HG03378 (cell line): ENCODE results near the gene CCDC107.
"Not testable (repeated sequence)": the region's sequence is repeated elsewhere in the genome, so short reads cannot be mapped to it uniquely, and the experiment has no call there.

Source experiments
- ATAC-seq: cut with Tn5 transposase; IDR thresholded peaks from one replicate; pipeline ENCODE4 v1.9.1; 2021; ENCODE audit warnings: mild to moderate bottlenecking, moderate library complexity; ENCODE audit not compliant: unreplicated experiment

CCDC107 gene, protein sequence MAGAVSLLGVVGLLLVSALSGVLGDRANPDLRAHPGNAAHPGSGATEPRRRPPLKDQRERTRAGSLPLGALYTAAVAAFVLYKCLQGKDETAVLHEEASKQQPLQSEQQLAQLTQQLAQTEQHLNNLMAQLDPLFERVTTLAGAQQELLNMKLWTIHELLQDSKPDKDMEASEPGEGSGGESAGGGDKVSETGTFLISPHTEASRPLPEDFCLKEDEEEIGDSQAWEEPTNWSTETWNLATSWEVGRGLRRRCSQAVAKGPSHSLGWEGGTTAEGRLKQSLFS

DNA sequence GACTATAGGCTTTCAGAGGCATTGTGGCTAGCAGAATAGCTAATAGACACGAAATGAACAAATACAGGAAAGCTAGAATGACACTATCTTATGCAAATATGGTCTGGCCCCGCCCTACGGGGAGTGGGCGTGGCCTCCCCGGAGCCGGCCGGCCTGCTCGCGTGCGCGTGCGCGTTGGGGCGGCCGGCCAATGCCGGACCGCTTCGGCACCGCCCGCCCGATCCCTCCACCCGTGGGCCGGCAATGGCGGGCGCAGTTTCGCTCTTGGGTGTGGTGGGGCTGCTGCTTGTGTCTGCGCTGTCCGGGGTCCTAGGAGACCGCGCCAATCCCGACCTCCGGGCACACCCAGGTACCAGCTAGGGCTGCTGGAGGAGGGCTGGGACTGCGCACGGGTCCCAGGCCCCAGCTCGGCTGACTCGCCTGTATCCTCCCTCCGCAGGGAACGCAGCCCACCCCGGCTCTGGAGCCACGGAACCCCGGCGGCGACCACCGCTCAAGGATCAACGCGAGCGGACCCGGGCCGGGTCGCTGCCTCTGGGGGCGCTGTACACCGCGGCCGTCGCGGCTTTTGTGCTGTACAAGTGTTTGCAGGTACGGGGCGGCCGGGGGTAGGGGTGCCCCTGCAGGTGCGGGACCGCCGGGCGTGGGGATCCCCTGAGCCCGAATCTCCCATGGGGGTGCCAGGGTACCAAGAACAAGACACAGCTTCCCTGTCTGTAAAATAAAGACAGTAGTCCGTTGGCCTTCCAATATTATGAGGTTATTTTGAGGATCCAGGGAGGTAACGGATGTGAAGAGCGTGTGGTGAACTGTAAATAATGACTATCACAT is at the start of gene CCDC107:
Gene CCDC107 (plus strand): TSS at position 156 of the 831 bp plus-strand sequence. CDS start 88 bp downstream, at position 244.
- peak; percentile 44 for ATAC-seq

DNA sequence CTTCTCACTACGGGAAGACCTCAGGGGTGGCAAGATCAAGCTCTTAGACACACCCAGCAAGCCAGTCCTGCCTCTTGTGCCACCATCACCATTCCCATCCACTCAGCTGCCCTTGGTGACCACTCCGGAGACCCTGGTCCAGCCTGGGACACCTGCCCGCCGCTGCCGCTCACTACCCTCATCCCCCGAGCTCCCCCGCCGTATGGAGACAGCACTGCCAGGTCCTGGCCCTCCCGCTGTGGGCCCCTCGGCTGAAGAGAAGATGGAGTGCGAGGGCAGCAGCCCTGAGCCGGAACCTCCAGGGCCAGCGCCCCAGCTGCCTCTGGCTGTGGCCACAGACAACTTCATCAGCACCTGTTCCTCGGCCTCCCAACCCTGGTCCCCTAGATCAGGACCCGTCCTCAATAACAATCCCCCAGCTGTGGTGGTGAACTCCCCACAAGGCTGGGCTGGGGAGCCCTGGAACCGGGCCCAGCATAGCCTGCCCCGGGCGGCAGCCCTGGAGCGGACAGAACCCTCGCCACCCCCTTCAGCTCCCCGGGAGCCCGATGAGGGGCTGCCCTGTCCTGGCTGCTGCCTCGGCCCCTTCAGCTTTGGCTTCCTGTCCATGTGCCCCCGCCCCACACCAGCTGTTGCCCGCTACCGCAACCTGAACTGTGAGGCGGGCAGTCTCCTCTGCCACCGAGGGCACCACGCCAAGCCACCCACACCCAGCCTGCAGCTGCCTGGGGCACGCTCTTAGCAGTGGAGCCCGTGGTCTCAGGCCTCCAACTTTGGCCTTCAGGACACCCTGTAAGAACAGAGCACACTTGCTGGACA is 48.9 kb upstream of the CCDC107 start:
- no peak for ATAC-seq

DNA sequence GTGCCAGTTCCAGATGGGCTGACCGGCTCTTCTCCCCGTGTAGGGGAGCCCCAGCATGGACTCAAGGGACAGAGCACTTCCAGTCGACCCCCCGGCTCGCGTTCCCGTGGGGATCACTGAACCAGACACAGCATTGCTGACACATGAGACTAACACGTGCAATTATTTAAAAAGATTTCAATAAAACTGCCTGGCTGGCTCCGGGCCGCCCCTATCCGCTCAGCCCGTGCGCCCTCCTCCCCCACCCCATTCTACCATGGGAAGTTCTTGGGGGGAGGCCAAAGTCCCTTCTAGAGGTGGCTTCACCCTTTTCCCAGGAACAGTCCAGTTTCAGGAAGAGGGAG is 48.3 kb upstream of the CCDC107 start:
- no peak for ATAC-seq

DNA sequence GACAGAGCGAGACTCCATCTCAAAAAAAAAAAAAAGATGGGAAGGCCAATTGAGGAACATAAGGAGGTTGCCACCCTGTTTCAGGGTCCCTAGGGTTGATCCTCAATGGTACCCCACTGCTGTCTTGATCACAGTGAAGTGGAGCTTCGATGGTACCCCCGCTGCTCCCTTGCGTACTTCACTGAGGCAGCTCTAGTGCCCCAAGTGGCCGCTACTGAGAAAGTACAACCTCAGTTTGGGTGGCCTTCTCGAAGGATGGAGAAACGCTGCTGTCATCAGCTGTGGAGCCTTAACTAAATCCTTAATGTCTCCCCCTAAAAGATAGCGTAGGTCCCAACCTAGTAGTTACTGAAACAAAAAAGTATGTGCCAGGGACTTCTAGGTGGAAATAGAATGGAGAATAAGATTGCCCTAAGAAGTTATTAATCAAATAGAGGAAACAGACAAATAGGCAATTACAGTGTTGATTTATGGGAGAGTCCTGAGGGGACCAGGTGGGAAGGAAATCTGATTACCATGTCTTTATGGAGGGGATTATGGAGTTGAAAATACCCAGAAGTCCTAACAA is 46.8 kb upstream of the CCDC107 start:
- no peak for ATAC-seq

DNA sequence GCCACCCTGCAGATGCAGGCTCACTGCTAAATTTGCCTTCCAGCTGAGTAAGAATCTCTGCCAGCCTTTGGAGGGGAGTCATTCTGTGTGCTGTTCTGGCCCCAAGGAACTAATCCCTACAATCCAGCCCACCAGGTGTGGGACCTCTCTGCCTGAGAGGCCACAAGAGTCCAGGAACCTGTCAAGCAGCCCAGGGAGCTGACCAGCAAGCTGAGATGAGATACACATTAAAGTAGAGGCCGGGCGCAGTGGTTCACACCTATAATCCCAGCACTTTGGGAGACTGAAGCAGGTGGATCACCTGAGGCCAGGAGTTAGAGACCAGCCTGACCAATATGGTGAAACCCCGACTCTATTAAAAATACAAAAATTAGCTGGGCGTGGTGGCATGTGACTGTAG is 46.0 kb upstream of the CCDC107 start:
- ATAC-seq, result not testable (repeated sequence)

DNA sequence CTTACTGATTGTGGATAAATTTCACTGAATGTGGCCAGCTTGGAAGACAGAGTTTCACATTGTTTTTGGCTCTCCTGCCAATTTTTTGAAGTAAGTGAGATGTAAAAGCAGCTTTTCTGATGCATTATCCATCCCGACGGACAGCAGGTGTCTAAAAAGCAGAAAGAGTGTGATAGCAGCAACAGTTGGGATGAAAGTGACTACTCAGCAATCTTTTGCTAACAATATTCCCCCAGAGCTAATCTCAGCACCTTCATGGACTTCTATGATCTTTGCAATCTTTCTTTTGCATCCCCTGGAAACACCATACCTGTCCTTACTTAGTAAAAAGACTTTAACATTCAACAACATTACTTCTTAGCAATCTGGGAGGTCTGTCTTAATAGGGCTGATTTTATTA is 45.2 kb upstream of the CCDC107 start:
- ATAC-seq, result no peak

DNA sequence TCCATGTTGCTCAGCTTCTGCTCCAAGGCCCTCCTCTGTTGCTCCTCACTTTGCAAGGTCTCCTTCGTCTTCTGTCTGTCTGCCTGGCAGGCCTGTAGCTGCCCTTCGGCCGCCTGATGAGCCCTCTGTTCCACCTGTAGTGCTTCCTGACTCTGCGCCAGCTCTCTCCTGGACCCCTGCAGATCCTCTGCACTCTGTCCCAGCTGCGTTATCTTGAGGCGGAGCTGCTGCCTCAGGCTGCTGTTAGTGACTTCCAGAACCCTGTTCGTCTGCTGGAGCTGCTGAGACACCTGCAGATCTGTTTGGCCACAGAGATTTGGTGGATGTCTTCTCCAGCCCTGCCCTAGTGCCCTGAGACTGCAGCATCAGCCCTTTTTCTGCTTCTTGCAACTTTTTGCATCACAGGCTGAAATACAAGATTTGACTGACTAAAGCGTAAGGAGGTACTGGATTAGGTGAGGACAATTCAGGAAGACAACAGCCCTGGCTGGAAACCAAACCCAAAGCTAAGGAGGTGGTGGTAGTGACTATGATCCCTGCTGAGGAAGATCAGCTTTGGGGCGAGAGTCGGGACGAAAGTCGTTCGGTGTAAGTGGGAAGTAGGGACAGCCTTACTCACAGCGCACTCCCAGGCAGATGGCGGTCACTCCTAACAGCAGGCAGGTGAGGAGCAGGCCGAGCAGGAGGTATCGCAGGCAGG is 42.0 kb upstream of the CCDC107 start:
- no peak for ATAC-seq

DNA sequence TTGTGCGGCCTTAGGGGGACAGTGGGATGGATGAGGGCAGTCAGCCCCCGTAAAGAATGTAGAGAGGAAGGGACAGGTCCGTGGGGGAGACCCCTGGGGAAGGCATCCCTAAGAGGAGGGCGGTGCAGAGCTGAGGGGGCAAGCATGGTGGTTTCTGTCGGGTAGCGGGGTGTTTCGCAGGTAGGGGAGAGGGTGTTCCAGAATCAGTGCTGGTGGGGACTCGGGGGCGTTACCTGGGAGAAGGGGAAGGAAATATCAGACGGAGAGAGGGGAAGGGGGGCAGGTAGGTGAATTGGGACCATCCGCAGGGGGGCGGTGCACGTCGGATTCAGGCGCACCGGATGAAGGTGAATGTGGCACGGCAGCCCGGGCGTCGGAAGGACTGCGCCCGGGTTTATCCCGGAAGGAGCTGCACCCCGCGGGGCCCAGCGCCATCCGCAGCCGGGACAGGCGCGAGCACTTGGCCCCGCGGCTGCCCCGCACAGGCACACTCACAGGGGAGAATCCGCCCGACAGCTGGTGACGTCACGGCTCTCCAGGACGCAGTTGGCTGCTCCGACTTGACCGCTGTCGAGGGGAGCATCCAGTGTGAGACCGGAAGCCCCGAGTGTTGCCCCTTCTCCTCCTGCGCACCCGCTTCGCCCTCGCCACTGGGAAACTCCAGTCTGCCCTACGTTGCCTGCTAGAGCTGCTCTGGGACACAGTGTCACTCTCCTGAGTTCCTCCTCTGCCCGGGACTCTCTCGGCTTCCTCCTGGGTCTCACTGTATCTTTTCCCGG is 41.2 kb upstream of the CCDC107 start:
- ATAC-seq, result no peak

DNA sequence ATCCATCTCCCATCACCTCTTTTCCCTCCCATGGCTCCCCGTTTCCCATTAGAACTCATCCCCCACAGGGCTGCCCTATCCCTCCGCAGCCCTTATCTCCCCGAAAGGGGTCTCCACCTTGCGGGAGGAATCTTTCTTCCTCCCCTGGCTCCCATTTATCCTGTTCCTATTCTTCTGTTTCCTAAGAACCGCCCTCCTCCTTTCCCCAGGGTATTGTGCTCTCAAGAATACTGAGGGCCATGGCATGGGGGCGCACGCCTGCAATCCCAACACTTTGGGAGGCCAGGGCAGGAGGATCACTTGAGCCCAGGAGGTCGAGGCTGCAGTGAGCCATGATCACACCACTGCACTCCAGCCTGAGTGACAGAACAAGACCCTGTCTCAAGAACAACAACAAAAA is 40.5 kb upstream of the CCDC107 start:
- ATAC-seq, result no peak

DNA sequence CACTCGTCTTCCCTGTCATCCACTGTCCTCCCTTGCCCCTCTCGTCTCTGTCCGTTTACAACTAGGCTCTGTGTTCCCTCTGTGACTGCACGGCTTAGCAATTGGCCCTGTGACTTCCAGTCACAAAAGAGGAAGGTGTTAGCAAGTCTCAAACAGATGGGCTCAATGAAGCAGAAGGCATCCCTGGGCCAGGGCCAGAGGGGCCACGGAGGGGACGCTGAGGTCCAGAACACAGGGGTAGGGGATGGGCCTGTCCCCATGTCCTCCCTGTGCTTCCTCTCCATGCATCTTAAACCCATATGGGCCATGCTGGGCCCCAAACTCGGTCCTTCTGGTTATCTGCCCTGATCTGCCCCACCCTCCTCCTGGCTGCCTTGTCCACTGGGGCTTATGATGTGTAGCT is 39.8 kb upstream of the CCDC107 start, which contains the start of gene CD72:
Gene CD72 (minus strand): TSS at position 89 of the 403 bp plus-strand sequence. CDS start 110 bp downstream, outside the sequence.
- no peak for ATAC-seq

DNA sequence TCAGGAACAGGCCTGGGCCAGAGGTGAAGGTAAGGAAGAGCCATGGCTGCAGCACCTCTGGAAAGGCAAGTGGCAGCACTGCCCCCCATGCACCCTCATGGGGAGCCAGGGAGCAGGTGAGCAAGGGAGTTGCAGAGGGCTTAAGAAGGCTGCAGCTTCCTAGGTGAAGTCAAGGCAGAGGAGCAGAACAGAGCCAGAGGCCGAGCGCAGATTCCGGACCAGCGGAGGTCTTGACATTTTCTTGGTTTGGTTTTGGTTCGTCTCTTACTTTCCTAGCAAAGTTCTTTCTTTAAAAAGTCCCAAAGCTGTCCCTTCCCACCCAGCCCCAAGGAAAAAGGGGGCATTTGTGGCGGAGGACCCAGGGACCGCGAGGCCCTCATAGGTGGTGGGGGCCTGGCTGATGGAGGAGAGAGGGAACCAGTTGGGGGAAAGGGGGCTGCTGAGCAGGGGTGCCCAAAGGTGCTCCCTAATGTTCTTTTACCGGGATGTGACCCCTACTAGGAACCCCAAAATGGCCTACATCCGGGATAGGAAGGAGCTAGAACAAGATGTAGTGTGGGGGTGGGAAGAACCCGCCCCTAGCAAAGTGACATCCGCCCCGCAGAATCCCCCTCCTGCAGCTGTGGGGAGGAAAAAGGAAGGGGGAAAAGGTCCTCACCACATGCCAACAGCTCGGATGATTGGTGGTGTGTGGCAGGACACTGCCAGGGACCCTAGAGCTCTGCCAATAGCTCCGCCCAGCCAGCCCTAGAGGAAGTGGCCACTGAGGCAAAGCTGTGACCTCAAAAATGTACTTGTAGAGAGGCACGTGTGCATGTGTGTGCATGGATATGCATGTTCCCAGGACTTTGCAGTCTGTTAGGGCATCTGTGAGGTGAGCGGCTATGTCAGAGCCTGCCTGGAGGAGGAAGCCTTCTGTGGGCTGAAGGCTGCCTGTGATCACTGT is 39.0 kb upstream of the CCDC107 start:
- ATAC-seq, result peak; percentile 60

DNA sequence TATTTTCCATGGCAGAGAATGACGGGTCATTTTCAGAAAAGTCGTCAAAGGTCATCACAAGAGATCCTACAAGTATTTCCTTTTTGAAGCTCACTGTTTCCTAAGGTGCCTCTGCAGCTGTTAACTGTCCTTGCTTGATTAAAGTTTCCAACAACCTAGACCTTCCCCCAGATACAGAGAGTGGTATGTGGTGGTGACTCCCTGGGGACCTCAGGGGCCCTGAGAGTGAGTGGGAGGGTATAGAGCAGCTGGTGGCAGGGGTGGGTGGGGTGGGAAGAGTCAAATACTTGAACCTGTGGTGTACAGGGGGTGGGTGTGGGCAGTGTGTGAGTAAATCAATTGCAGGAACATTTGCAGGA is 38.3 kb upstream of the CCDC107 start:
- peak; percentile 51 for ATAC-seq

DNA sequence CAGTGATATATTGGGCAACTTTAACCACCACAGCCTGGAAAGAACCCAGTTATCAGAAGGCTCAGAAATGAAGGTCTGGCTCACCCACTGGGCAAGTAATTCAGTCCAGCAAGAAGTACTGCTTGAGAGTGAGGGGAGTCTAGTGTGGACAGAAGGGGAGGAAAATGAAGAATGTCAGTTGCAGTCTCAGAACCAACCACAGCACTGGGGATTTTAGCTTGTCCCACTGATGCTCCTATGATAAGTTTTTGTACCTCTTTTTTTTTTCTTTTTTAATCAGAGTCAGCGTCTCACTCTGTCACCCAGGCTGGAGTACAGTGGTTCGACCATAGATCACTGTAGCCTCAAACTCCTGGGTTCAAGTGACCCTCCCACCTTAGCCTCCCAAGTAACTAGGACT is 30.5 kb upstream of the CCDC107 start:
- no peak for ATAC-seq

DNA sequence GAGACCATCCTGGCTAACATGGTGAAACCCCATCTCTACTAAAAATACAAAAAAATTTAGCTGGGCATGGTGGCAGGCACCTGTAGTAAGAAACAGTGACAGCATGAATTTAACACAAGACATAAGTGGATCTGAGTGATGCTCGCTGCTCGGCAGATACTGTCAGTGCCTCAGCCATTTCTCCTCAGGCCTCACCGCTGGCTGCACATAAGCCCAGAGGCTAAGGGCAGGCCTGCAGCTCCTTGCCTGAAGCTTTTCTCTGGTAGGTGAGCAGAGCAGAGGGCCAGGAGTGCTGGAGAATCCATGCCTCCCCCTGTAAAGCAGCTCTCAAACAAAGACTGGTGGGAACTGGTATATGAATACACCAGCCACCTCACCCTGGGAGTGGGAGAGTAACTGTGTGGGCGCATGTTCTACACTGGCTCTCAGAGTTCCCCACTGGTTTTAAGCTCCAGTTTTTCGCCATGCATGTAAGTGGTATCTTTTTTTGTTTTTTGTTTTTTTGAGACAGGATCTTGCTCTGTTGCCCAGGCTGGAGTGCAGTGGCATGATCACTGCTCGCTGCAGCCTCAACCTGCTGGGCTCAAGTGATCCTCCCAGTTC is 29.6 kb upstream of the CCDC107 start:
- no peak for ATAC-seq

DNA sequence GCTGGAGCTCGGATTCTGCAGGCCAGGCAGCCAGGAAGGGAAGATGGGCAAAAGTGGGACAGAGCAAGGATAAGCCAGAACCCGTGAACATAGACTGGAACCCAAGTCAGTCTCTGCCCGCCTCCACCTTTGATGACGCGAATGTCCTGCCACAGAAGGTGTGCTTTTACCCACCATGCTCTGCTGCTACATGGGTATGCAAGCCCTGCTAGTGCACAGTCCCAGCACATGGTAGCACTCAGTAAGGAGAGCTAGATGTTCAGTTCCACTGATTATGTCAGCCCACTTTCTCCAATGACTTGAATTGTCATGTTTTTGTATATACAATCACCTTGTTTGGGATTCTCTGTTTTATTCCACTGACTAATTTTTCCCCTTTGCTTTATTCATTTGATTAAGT is 28.5 kb upstream of the CCDC107 start:
- ATAC-seq, result no peak

DNA sequence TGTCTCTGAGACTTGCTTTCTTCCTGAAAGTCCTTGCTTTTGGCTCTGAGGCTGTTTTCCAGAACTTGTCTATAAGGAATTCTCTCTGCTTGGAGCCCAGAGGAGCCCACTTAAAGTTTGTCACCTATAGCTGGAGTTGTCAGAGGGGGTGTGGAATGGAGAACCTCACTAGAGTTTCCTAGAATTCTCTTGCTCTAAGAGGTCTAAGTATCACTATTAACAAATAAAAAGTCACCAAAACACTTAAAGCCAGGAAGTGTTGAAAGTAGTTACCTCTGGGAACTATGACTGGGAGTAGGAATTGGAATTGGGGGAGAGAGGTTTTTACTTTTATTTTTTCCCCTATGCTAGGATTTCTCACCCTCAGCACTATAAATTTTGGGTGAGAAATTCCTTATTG is 22.4 kb upstream of the CCDC107 start:
- ATAC-seq, result no peak

DNA sequence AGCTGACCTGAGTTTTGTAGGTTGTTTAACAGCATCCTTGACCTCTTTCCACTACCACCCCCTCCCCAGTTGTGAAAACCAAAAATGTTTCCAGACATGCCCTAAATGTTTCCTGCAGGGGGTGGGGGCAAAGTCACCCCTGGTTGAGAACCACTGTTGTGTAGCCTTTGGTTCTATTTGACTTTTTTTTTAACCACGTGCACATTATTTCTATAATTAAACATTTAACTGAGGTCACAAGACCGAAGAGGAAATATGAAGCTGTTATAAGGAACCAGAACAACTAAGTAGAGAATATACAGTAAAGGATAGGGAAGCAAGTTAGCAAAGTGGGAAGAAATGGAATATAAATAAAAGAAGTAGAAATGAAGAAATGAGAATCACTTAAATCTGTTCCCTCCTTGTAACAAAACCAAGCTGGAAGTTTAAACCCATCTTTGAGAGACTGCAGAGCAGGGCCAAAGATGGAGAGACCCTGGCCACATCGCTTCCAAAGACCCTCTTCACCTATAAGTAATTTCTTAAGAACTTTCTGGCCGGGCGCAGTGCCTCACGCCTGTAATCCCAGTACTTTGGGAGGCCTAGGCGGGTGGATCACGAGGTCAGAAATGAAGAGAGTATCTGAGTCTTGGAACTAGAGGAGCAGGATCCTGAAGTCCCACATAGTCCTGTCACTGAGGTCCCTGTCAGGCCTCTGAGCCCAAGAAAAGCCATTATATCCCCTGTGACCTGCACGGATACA is 21.8 kb upstream of the CCDC107 start:
- no peak for ATAC-seq

DNA sequence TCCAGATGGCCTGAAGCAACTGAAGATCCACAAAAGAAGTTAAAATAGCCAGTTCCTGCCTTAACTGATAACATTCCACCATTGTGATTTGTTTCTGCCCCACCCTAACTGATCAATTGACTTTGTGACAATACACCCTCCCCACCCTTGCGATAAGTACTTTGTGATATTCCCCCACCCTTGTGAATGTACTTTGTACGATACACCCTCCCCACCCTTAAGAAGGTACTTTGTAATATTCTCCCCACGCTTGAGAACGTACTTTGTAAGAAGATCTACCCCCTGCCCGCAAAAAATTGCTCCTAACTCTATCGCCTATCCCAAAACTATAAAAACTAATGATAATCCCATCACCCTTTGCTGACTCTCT is 21.2 kb upstream of the CCDC107 start:
- not testable (repeated sequence) for ATAC-seq
